HAP-1 (cell line): ENCODE measurements around the gene GDF7.
"Not testable (repeated sequence)": the region's sequence is repeated elsewhere in the genome, so short reads cannot be mapped to it uniquely, and the experiment has no call there.

Experiments used
- DNase-seq, 2 experiments: peaks; one replicate each; pipeline ENCODE4 v3.0.0-alpha.2; 2016 to 2020; ENCODE audit warnings: low spot score in 2 of 2
- H3K27me3 ChIP-seq: fragments of 250-450 bp; sonication (Bioruptor Pico); 2 replicates; pipeline ENCODE4 v1.5.1; 2020; ENCODE audit warnings: low read depth, mild to moderate bottlenecking, moderate library complexity
- H3K36me3 ChIP-seq: fragments of 250-450 bp; sonication (Bioruptor Pico); replicated peaks from 2 replicates; pipeline ENCODE4 v1.5.1; 2020; ENCODE audit warnings: mild to moderate bottlenecking
- H3K4me1 ChIP-seq: fragments of 250-450 bp; sonication (Bioruptor Pico); 2 replicates; pipeline ENCODE4 v1.5.1; 2020; ENCODE audit warnings: mild to moderate bottlenecking
- H3K4me3 ChIP-seq: fragments of 250-450 bp; sonication (Bioruptor Pico); 2 replicates; pipeline ENCODE4 v1.5.1; 2020; ENCODE audit warnings: mild to moderate bottlenecking, moderate library complexity
- H3K9me3 ChIP-seq: fragments of 250-450 bp; sonication (Bioruptor Pico); 2 replicates; pipeline ENCODE4 v1.5.1; 2020; ENCODE audit warnings: mild to moderate bottlenecking, moderate library complexity
- in situ Hi-C: fragments of 300-500 bp; cut with MboI; formaldehyde crosslinking; loops from 3 replicates; pipeline ENCODE4 v1.14.3; 2020; ENCODE audit warnings: low sequenced_read_pairs, inconsistent platforms, mixed read lengths

Gene GDF7

GRCh38 chr2:20702563-20702962, 35.6 kb downstream of the GDF7 start:
- H3K9me3 ChIP-seq, result no peaks in the 10 kb centered on the region
- in situ Hi-C loops, result no loop called here

GRCh38 chr2:20704886-20705285, 37.9 kb downstream of the GDF7 start:
- H3K4me3 ChIP-seq, result no peak overlapping the region
- no peaks in the 10 kb centered on the region for H3K27me3 ChIP-seq
- H3K4me1 ChIP-seq, result no peaks in the 10 kb centered on the region
- H3K9me3 ChIP-seq, result no peaks in the 10 kb centered on the region
- no peak for DNase-seq
- H3K36me3 ChIP-seq, result no peaks in the 10 kb centered on the region
- in situ Hi-C loops, result no loop called here

More at GRCh38 chr2:20702563-20702962, 35.6 kb downstream of the GDF7 start:
- no peaks in the 10 kb centered on the region for H3K4me1 ChIP-seq
- no peak for DNase-seq
- H3K27me3 ChIP-seq, result no peaks in the 10 kb centered on the region
- 0 out of 2 replicates have a peak, but pooled peaks cover 4% of the 10 kb centered on the region for H3K36me3 ChIP-seq
- no peak overlapping the region for H3K4me3 ChIP-seq

GRCh38 chr2:20706217-20706616, 39.3 kb downstream of the GDF7 start:
- Histone ChIP-seq H3K9me3 (no peaks in the 10 kb centered on the region), H3K27me3 (no peaks in the 10 kb centered on the region), H3K36me3 (no peaks in the 10 kb centered on the region), H3K4me1 (no peaks in the 10 kb centered on the region), H3K4me3 (no peak overlapping the region)
- in situ Hi-C loops, result no loop called here
- DNase-seq, result no peak

- in situ Hi-C loops, result no loop called here
- H3K4me3 ChIP-seq, result no peak overlapping the region
- no peaks in the 10 kb centered on the region for H3K4me1 ChIP-seq
- H3K36me3 ChIP-seq, result no peaks in the 10 kb centered on the region
- H3K9me3 ChIP-seq, result no peaks in the 10 kb centered on the region
- no peaks in the 10 kb centered on the region for H3K27me3 ChIP-seq
- no peak for DNase-seq
These were observed 39.8 kb downstream of the GDF7 start for GRCh38 chr2:20706786-20707185.

- H3K4me1 ChIP-seq, result no peaks in the 10 kb centered on the region
- H3K36me3 ChIP-seq, result no peaks in the 10 kb centered on the region
- no peak for DNase-seq
- no peak overlapping the region for H3K4me3 ChIP-seq
- H3K9me3 ChIP-seq, result no peaks in the 10 kb centered on the region
- H3K27me3 ChIP-seq, result no peaks in the 10 kb centered on the region
- in situ Hi-C loops, result no loop called here
These were observed 40.7 kb downstream of the GDF7 start for GRCh38 chr2:20707601-20708000.

- in situ Hi-C loops, DNase-seq, H3K36me3 ChIP-seq, H3K4me3 ChIP-seq, H3K27me3 ChIP-seq, H3K4me1 ChIP-seq, H3K9me3 ChIP-seq: not testable (repeated sequence)
These were observed 44.7 kb downstream of the GDF7 start for GRCh38 chr2:20711641-20712040.

- H3K9me3 ChIP-seq, H3K36me3 ChIP-seq, H3K4me1 ChIP-seq, H3K4me3 ChIP-seq, H3K27me3 ChIP-seq, DNase-seq, in situ Hi-C loops: not testable (repeated sequence)
These were observed 46.6 kb downstream of the GDF7 start for GRCh38 chr2:20713585-20713984.

GRCh38 chr2:20714412-20714811, 47.5 kb downstream of the GDF7 start:
- in situ Hi-C loops, H3K27me3 ChIP-seq: not testable (repeated sequence)

GRCh38 chr2:20716164-20716563, 49.2 kb downstream of the GDF7 start:
- DNase-seq, H3K27me3 ChIP-seq, H3K4me3 ChIP-seq, H3K9me3 ChIP-seq, H3K36me3 ChIP-seq, H3K4me1 ChIP-seq, in situ Hi-C loops: not testable (repeated sequence)

More at GRCh38 chr2:20714412-20714811, 47.5 kb downstream of the GDF7 start:
- not testable (repeated sequence) for H3K4me1 ChIP-seq, H3K36me3 ChIP-seq, DNase-seq, H3K4me3 ChIP-seq, H3K9me3 ChIP-seq

GRCh38 chr2:20717641-20718040, 50.7 kb downstream of the GDF7 start:
- in situ Hi-C loops, result no loop called here
- Histone ChIP-seq H3K36me3 (no peaks in the 10 kb centered on the region), H3K9me3 (no peaks in the 10 kb centered on the region), H3K4me3 (no peak overlapping the region), H3K4me1 (no peaks in the 10 kb centered on the region), H3K27me3 (no peaks in the 10 kb centered on the region)
- no peak for DNase-seq

- in situ Hi-C loops, result no loop called here
- Histone ChIP-seq H3K4me1 (no peaks in the 10 kb centered on the region), H3K27me3 (no peaks in the 10 kb centered on the region), H3K36me3 (no peaks in the 10 kb centered on the region; the same call in 1 of the 2 replicates), H3K4me3 (no peak overlapping the region), H3K9me3 (no peaks in the 10 kb centered on the region)
- no peak for DNase-seq
These were observed 55.8 kb downstream of the GDF7 start for GRCh38 chr2:20722592-20723240.

GRCh38 chr2:20723543-20723942, 56.6 kb downstream of the GDF7 start:
- H3K27me3 ChIP-seq, result no peaks in the 10 kb centered on the region
- no peaks in the 10 kb centered on the region for H3K4me1 ChIP-seq
- no peaks in the 10 kb centered on the region for H3K9me3 ChIP-seq
- no peak overlapping the region for H3K4me3 ChIP-seq
- H3K36me3 ChIP-seq, result no peaks in the 10 kb centered on the region; the same call in 1 of the 2 replicates
- in situ Hi-C loops, result no loop called here
- DNase-seq, result no peak

GRCh38 chr2:20724500-20725053, 57.6 kb downstream of the GDF7 start:
- DNase-seq, result no peak
- Histone ChIP-seq H3K9me3 (no peaks in the 10 kb centered on the region), H3K36me3 (no peaks in the 10 kb centered on the region; the same call in 1 of the 2 replicates), H3K4me3 (no peak overlapping the region), H3K27me3 (no peaks in the 10 kb centered on the region), H3K4me1 (no peaks in the 10 kb centered on the region)
- in situ Hi-C loops, result no loop called here

GRCh38 chr2:20725782-20726181, 58.8 kb downstream of the GDF7 start:
- in situ Hi-C loops, result no loop called here
- H3K4me3 ChIP-seq, result no peak overlapping the region
- H3K27me3 ChIP-seq, result no peaks in the 10 kb centered on the region
- no peaks in the 10 kb centered on the region; the same call in 1 of the 2 replicates for H3K36me3 ChIP-seq
- H3K4me1 ChIP-seq, result no peaks in the 10 kb centered on the region
- no peaks in the 10 kb centered on the region for H3K9me3 ChIP-seq
- no peak for DNase-seq

GRCh38 chr2:20726913-20727312, 60.0 kb downstream of the GDF7 start:
- H3K4me3 ChIP-seq, result no peak overlapping the region
- H3K4me1 ChIP-seq, result no peaks in the 10 kb centered on the region
- no peak for DNase-seq
- no peaks in the 10 kb centered on the region for H3K27me3 ChIP-seq
- H3K36me3 ChIP-seq, result no peaks in the 10 kb centered on the region; the same call in 1 of the 2 replicates
- no peaks in the 10 kb centered on the region for H3K9me3 ChIP-seq
- in situ Hi-C loops, result no loop called here
